Mesendoderm (in vitro differentiated cells): Measurements from ENCODE around the gene MESD. TPM values are rescaled to one million over a fixed set of nuclear protein-coding genes. Genes with fewer than 3 reads are reported as not detected.

Experiments
- DNase-seq: peaks from one replicate; pipeline ENCODE4 v3.0.0; 2013
- H2AK5ac ChIP-seq: 2 replicates; pipeline ENCODE4 v1.6.1; 2013; ENCODE audit warnings: low read length, inconsistent platforms
- H2BK120ac ChIP-seq: 2 replicates; pipeline ENCODE4 v1.6.1; 2013; ENCODE audit warnings: low read depth, mild to moderate bottlenecking, low read length, moderate library complexity, mixed read lengths
- H2BK15ac ChIP-seq: replicated peaks from 2 replicates; pipeline ENCODE4 v1.6.1; 2013; ENCODE audit warnings: low read depth, mild to moderate bottlenecking, moderate library complexity
- H2BK5ac ChIP-seq: 2 replicates; pipeline ENCODE4 v1.6.1; 2013; ENCODE audit warnings: low read length, inconsistent platforms
- H3K18ac ChIP-seq: 2 replicates; pipeline ENCODE4 v1.6.1; 2013; ENCODE audit warnings: mild to moderate bottlenecking, low read length, mixed read lengths
- H3K23ac ChIP-seq: one replicate; pipeline ENCODE4 v1.6.1; 2013; ENCODE audit warnings: low read length
- H3K27ac ChIP-seq: 2 replicates; pipeline ENCODE4 v1.5.1; 2013; ENCODE audit warnings: low read depth, mild to moderate bottlenecking, inconsistent platforms, low read length, moderate library complexity
- H3K27me3 ChIP-seq: 2 replicates; pipeline ENCODE4 v1.6.1; 2013; ENCODE audit warnings: low read length, control low read depth, mild to moderate bottlenecking, inconsistent platforms; ENCODE audit not compliant: insufficient read depth, poor library complexity
- H3K36me3 ChIP-seq: 2 replicates; pipeline ENCODE4 v1.6.1; 2013; ENCODE audit warnings: low read length, inconsistent platforms; ENCODE audit not compliant: control insufficient read depth, insufficient read depth
- H3K4ac ChIP-seq: one replicate; pipeline ENCODE4 v1.6.1; 2013; ENCODE audit warnings: low read depth, mild to moderate bottlenecking, low read length, moderate library complexity
- H3K4me1 ChIP-seq: 2 replicates; pipeline ENCODE4 v1.6.1; 2013; ENCODE audit warnings: low read depth, low read length, inconsistent platforms; ENCODE audit not compliant: control insufficient read depth
- H3K4me2 ChIP-seq: 2 replicates; pipeline ENCODE4 v1.6.1; 2013; ENCODE audit warnings: low read length
- H3K4me3 ChIP-seq: 2 replicates; pipeline ENCODE4 v1.5.1; 2013; ENCODE audit warnings: mild to moderate bottlenecking, low read length
- H3K56ac ChIP-seq: one replicate; pipeline ENCODE4 v1.6.1; 2013; ENCODE audit warnings: low read length
- H3K79me1 ChIP-seq: 2 replicates; pipeline ENCODE4 v1.6.1; 2013; ENCODE audit warnings: low read length, inconsistent platforms
- H3K79me2 ChIP-seq: 2 replicates; pipeline ENCODE4 v1.6.1; 2013; ENCODE audit warnings: mild to moderate bottlenecking, low read length; ENCODE audit not compliant: control insufficient read depth, insufficient read depth
- H3K9ac ChIP-seq: 2 replicates; pipeline ENCODE4 v1.6.1; 2013; ENCODE audit warnings: low read length, inconsistent platforms
- H4K5ac ChIP-seq: one replicate; pipeline ENCODE4 v1.6.1; 2013; ENCODE audit warnings: low read length
- H4K8ac ChIP-seq: one replicate; pipeline ENCODE4 v1.6.1; 2013; ENCODE audit warnings: low read depth, mild to moderate bottlenecking, control low read depth, low read length, moderate library complexity
- WGBS: extraction: QIAGEN DNeasy Blood & Tissue Kit; methylation state at CpG from one replicate; pipeline ENCODE4 v1.1.7; 2013; ENCODE audit warnings: low lambda C conversion rate, missing lambda C conversion rate; ENCODE audit not compliant: insufficient coverage; ENCODE audit errors: extremely low coverage; 5-methylcytosine and 5-hydroxymethylcytosine counted together
- small RNA-seq: library from polyadenylated mRNA; stranded (forward); fragments of <200 nt; extraction: miRNeasy Mini kit (QIAGEN cat#:217004); gene quantifications from one replicate; pipeline ENCODE3, GENCODE V24; 2013; ENCODE audit not compliant: insufficient read depth

MESD gene

DNA sequence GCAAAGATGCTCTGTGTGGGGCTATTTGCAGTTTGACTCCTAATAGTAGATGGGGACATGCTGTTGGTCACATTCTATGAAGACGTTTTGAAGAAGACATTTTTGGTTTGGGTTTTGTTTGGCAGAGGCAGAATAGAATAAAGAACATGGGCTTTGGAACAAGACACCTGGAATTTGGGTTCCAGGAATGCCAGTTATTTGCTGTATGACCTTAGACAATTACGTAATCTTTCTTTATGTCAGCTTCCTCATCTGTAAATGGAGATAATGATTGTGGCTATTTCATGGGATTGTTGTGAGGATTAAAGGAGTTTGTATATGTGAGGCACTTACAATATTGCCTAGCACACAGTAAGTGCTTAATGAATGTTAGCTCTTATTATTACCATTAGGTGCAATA, 91.6 kb downstream of the MESD start:
- H2BK5ac ChIP-seq = no peak overlapping the region
- H3K9ac ChIP-seq = no peak overlapping the region
- no peaks in the 10 kb centered on the region for H3K79me2 ChIP-seq
- H3K36me3 ChIP-seq = no peaks in the 10 kb centered on the region
- H3K4me3 ChIP-seq = no peak overlapping the region
- no peak overlapping the region for H2BK15ac ChIP-seq
- no peak overlapping the region for H3K56ac ChIP-seq
- no peak for DNase-seq
- no peaks in the 10 kb centered on the region for H3K4me1 ChIP-seq
- H3K4ac ChIP-seq = no peak overlapping the region
- H4K5ac ChIP-seq = no peak overlapping the region
- whole genome bisulfite sequencing = no CpG with 5 or more reads among the region's 2 CpGs
- no peaks in the 10 kb centered on the region for H3K27me3 ChIP-seq
- no peaks in the 10 kb centered on the region for H3K79me1 ChIP-seq
- no peak overlapping the region for H3K18ac ChIP-seq
- no peak overlapping the region for H3K27ac ChIP-seq
- H2BK120ac ChIP-seq = no peak overlapping the region
- no peak overlapping the region for H3K23ac ChIP-seq
- H3K4me2 ChIP-seq = no peak overlapping the region
- no peak overlapping the region for H2AK5ac ChIP-seq
- H4K8ac ChIP-seq = no peak overlapping the region

Small RNA genes lying within 50 kb of the gene (small RNA-seq; reads per million reads assigned to genes)
- gene MIR4514 = not detected
